C4-2B (cell line): ENCODE results near the gene MAPK14.

Experiments
- ZFX ChIP-seq: fragments of 450-650 bp; IDR thresholded peaks from 2 replicates; pipeline ENCODE4 v1.6.1; 2017
- TF ChIP-seq, protein P1 (sequence below): fragments of 450-650 bp; conservative IDR thresholded peaks from 2 replicates; pipeline ENCODE4 v1.5.1; 2017; ENCODE audit warnings: mild to moderate bottlenecking

GRCh38 chr6:36020154-36020553, 7.5 kb upstream of the MAPK14 start:
- TF ChIP-seq, protein P1, sequence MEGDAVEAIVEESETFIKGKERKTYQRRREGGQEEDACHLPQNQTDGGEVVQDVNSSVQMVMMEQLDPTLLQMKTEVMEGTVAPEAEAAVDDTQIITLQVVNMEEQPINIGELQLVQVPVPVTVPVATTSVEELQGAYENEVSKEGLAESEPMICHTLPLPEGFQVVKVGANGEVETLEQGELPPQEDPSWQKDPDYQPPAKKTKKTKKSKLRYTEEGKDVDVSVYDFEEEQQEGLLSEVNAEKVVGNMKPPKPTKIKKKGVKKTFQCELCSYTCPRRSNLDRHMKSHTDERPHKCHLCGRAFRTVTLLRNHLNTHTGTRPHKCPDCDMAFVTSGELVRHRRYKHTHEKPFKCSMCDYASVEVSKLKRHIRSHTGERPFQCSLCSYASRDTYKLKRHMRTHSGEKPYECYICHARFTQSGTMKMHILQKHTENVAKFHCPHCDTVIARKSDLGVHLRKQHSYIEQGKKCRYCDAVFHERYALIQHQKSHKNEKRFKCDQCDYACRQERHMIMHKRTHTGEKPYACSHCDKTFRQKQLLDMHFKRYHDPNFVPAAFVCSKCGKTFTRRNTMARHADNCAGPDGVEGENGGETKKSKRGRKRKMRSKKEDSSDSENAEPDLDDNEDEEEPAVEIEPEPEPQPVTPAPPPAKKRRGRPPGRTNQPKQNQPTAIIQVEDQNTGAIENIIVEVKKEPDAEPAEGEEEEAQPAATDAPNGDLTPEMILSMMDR = no peak
- no peak for TF ChIP-seq ZFX
